Nephron progenitor cell (in vitro differentiated cells): ENCODE data around the gene WNT1.

Experiments used
- DNase-seq: peaks from one replicate; pipeline ENCODE4 v3.0.0; 2021
- H3K27ac Mint-ChIP-seq: 2 replicates; pipeline ENCODE4 v1.8.0; 2021; ENCODE audit warnings: mild to moderate bottlenecking, moderate library complexity, mixed read lengths
- H3K27me3 Mint-ChIP-seq: 2 replicates; pipeline ENCODE4 v1.8.0; 2021; ENCODE audit warnings: mild to moderate bottlenecking, low read depth, mixed read lengths; ENCODE audit not compliant: poor library complexity
- H3K36me3 Mint-ChIP-seq: 2 replicates; pipeline ENCODE4 v1.8.0; 2021; ENCODE audit warnings: low read depth, mixed read lengths
- H3K4me1 Mint-ChIP-seq: 2 replicates; pipeline ENCODE4 v1.8.0; 2021; ENCODE audit warnings: mixed read lengths
- H3K4me3 Mint-ChIP-seq: 2 replicates; pipeline ENCODE4 v1.8.0; 2021; ENCODE audit warnings: mild to moderate bottlenecking, moderate library complexity, mixed read lengths
- H3K9me3 Mint-ChIP-seq: 2 replicates; pipeline ENCODE4 v1.8.0; 2021; ENCODE audit warnings: mild to moderate bottlenecking, moderate library complexity, mixed read lengths
- TF ChIP-seq, protein P1 (sequence below): fragments of 200-600 bp; sonication (generic); IDR thresholded peaks from 2 replicates; pipeline ENCODE4 v1.5.0; 2021; ENCODE audit warnings: antibody characterized with exemption

The WNT1 gene

DNA sequence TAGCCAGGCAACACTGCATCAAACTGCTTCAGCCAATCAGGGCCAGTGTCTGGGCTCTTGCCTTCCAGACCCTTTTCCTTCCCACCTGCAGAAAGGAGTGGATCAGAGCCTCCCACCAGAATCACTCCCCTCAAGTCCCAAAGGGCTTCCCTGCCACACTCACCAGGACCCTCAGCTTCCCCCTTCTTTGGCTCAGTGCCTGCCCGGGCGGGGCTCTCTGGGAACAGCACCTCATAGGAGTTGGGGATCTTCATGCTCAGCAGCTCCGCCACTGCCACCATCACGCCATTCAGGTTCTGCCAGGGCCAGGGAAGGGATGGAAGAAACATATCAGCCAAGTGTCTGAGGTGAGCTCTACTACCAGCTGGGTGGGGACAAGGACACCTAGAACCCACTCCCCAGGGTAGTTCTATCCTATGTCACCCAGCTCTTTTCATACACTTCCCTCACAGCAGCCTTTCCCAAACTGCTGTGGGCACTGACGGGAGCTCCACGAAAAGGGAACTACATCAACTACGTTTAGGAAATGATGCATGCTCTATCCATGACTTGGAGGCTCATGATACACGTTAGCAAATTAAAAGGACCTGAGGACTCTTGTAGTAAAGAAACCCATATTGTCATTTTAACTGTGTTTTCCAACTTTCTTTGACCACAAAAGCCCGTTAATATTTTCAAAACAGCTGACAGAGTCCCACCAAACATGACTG is 49.9 kb downstream of the WNT1 start:
- Mint-ChIP-seq H3K27ac (peak overlapping the region; percentile 77), H3K4me3 (no peak overlapping the region), H3K9me3 (no peaks in the 10 kb centered on the region), H3K4me1 (no peaks in the 10 kb centered on the region), H3K27me3 (no peaks in the 10 kb centered on the region), H3K36me3 (peaks cover 61% of the 10 kb centered on the region)
- TF ChIP-seq, protein P1, sequence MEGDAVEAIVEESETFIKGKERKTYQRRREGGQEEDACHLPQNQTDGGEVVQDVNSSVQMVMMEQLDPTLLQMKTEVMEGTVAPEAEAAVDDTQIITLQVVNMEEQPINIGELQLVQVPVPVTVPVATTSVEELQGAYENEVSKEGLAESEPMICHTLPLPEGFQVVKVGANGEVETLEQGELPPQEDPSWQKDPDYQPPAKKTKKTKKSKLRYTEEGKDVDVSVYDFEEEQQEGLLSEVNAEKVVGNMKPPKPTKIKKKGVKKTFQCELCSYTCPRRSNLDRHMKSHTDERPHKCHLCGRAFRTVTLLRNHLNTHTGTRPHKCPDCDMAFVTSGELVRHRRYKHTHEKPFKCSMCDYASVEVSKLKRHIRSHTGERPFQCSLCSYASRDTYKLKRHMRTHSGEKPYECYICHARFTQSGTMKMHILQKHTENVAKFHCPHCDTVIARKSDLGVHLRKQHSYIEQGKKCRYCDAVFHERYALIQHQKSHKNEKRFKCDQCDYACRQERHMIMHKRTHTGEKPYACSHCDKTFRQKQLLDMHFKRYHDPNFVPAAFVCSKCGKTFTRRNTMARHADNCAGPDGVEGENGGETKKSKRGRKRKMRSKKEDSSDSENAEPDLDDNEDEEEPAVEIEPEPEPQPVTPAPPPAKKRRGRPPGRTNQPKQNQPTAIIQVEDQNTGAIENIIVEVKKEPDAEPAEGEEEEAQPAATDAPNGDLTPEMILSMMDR = no peak
- DNase-seq = no peak

DNA sequence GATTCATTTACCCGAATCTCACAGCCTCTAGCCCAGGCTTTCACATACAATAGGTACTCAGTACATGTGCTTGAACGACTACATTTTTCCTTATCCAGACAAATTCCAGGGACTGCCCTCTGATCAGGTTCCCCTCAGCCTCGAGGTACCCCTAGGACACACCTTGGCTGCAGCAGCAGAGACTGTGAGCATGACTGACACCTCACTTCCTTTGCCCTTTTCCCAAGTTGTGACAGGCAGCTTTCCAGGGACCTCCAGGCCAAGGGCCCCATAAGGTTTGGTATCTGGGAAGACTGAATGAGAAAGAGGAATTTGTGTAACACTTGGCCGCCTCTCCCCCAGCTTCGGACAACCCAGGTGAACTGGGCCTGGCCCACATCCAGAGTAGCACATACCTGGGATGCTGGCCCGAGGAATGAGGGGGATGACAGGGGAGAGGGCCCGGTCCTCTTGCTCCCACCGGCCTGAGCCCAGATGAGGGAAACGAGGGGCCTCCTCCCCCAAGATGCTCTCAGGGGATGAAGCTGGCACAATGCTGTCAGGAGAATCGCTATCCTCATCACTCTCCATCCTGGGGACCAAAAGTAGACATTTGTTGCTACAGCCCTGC is 50.6 kb downstream of the WNT1 start:
- peaks cover 54% of the 10 kb centered on the region for H3K36me3 Mint-ChIP-seq
- H3K9me3 Mint-ChIP-seq = no peaks in the 10 kb centered on the region
- H3K4me3 Mint-ChIP-seq = no peak overlapping the region

DNA sequence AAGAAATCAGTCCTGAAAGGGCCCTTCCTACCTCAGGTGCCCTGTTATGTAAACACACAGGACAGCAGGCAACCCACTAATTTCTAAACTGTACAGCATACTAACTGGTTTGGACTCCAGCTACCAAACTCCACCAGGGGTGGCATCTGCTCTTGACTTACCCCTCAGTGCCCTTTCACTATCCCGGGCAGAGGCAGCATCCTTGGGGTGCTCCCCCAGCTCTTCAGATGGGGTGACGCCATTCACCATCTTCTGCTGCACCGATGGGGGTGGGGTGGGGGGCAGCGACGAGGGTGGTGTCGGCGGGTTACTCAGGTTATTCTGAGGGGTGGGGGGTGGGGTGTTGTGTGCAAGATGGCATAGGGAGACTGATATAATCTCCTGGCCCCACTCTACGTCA is 52.0 kb downstream of the WNT1 start:
- Mint-ChIP-seq H3K4me3 (no peak overlapping the region), H3K27me3 (no peaks in the 10 kb centered on the region), H3K36me3 (peaks cover 53% of the 10 kb centered on the region), H3K9me3 (no peaks in the 10 kb centered on the region), H3K4me1 (no peaks in the 10 kb centered on the region), H3K27ac (no peak overlapping the region)
- no peak for DNase-seq
- TF ChIP-seq, protein P1 = no peak

More for the DNA sequence above, 50.6 kb downstream of the WNT1 start:
- H3K4me1 Mint-ChIP-seq = no peaks in the 10 kb centered on the region
- H3K27me3 Mint-ChIP-seq = no peaks in the 10 kb centered on the region
- H3K27ac Mint-ChIP-seq = no peak overlapping the region
- TF ChIP-seq, protein P1 = no peak
- DNase-seq = no peak

DNA sequence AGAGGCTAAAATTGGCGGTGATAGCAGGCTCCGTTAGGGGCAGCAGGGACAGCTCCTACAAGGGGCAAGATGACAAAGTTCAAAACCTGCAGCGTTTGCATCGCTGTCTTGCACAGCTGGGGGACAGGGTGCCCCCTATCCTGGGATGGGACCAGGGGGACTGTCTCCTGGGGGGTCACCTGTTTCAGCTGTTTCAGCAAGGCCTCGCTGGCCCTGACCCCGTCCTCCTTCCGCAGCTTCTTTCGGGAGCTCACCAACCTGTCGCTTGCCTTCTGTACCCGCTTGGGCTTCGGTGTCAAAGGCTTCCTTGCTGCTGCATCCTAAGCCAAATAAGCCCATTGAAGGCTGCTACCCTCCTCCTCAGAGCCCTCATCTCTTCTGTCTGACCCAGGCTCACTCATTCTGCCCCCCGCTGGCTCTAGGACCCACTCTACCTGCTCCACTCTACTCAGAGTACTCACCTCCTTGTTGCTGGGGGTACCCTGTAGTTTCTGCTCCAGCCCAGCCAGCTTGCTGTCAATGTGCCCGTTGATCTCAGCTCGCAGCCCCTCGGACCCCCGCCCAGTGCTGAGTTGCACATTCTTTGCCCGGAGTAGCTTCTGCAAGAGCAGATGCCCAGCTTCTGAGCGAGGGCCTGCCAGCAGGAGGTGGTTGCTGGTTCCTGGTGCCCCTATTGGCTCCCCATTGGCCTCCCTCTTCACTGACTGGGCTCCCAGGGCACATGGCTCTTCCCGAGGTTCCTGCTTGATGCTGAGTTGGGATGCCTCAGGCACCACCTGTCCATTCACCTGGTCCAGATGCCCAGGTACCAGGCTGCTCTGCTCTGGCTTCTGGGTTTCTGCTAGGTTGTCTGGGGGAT is 52.8 kb downstream of the WNT1 start:
- no peak for DNase-seq

DNA sequence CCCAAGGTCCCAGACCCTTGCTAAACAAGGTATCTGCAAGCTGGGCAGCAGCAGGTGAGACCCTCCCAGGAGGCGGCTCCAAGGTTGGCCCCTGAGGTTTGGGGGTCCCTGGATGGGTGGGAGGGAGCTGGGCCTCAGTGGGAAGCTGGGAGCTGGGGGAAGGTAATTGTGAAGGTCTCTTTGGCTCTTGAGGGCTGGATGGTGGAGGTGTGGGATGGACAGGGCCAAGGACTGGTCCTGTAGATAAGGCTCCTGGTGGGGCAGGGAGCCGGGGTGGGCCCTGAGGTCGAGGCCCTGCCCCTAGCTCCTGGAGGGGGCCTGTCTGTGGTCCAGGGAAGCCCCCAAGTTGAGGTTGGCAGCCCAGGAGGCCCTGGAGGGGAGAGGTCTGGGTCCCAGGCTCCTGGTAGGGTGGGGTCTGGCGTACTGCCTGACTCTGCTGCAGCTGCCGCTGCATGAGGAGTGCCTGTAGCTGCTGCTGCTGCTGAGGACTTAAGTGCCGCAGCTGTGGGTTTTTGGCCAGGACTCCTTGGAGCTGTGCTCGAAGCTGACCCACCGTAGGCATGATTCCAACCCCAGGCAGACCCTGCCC is 53.5 kb downstream of the WNT1 start:
- no peak overlapping the region for H3K27ac Mint-ChIP-seq
- H3K9me3 Mint-ChIP-seq = no peaks in the 10 kb centered on the region
- H3K27me3 Mint-ChIP-seq = no peaks in the 10 kb centered on the region
- peaks cover 50% of the 10 kb centered on the region for H3K36me3 Mint-ChIP-seq
- DNase-seq = no peak
- no peaks in the 10 kb centered on the region for H3K4me1 Mint-ChIP-seq
- TF ChIP-seq, protein P1 = no peak
- no peak overlapping the region for H3K4me3 Mint-ChIP-seq

More for the DNA sequence above, 52.8 kb downstream of the WNT1 start:
- Mint-ChIP-seq H3K4me1 (no peaks in the 10 kb centered on the region), H3K36me3 (peaks cover 50% of the 10 kb centered on the region), H3K27me3 (no peaks in the 10 kb centered on the region), H3K9me3 (no peaks in the 10 kb centered on the region), H3K4me3 (no peak overlapping the region), H3K27ac (no peak overlapping the region)
- TF ChIP-seq, protein P1 = no peak
